ENCODE results near the gene LCNL1.
"Not testable (repeated sequence)": the region's sequence is repeated elsewhere in the genome, so short reads cannot be mapped to it uniquely, and the experiment has no call there.

Gene LCNL1

GRCh38 chr9:136995772-136996311 is 13.0 kb downstream of the LCNL1 start:
- Histone ChIP-seq H3K9ac (ENCODE audit: low read length) (no peak overlapping the region), H3K27me3 (ENCODE audit: control insufficient read depth, insufficient read depth, low read length) (peaks cover 4% of the 10 kb centered on the region), H3K4me3 (ENCODE audit: low read length) (peak overlapping the region; percentile 2), H3K36me3 (ENCODE audit: control insufficient read depth, insufficient read depth, low read length) (no peaks in the 10 kb centered on the region), H3K9me3 (ENCODE audit: control insufficient read depth, low read length) (no peaks in the 10 kb centered on the region), H3K4me1 (ENCODE audit: control insufficient read depth, insufficient read depth, low read length) (peaks cover 40% of the 10 kb centered on the region)

DNA sequence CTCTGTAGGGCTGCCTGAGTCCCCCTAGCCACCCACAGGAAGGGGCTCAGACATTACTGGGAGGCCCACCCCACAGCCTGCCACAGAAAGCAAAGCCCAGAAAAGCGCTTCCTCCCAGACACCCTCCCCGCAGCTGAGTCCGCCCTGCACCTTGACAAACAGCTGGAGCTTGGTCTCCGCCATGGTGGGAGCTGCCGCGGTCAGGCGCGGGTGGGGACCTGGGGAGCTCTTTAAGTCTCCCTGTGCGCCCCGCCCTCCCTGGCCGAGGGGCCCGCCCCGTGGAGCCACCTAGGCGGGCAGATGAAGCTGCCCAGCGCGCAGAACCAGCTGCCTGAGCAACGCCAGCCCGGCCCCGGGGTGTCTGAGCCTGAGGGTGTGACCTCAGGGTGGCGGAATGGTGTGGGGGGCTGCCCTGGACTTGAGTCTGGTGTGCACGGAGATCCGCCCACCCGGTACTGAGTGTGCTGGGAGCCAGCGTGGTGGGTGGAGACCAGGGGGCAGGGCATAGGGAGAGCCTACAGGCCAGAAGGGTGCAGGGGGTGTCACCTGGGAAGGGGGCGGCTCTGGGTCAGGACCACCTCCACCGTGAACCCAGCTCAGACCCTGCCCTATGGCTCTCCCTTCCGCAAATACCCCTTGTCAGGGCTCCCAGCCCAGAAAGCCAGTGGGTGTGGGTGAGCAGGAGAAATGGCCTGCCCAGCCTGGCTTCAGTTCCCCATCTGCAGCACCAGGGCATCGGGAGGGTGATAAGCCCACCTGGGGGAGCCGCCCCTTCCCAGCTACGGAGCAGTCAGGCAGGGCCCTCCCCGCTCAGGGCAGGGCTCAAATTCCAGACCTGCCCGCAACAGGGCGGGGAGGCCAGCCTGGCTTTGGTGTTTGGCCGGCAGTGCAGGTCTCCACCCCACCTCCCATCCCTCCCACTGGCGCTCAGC is 13.8 kb downstream of the LCNL1 start, which contains the start of gene CLIC3:
TSS of gene CLIC3 (minus strand) at position 208 of the 932 bp plus-strand sequence. CDS start at position 183, 25 bp downstream.
- H3K36me3 ChIP-seq (ENCODE audit: control insufficient read depth, insufficient read depth, low read length): no peaks in the 10 kb centered on the region
- peak within 1 kb of the TSS; percentile 49 for H3K4me3 ChIP-seq (ENCODE audit: low read length)
- H3K4me1 ChIP-seq (ENCODE audit: control insufficient read depth, insufficient read depth, low read length): peaks cover 40% of the 10 kb centered on the region
- peak within 1 kb of the TSS; percentile 52 for H3K9ac ChIP-seq (ENCODE audit: low read length)
- H3K27me3 ChIP-seq (ENCODE audit: control insufficient read depth, insufficient read depth, low read length): peaks cover 4% of the 10 kb centered on the region
- H3K9me3 ChIP-seq (ENCODE audit: control insufficient read depth, low read length): no peaks in the 10 kb centered on the region

DNA sequence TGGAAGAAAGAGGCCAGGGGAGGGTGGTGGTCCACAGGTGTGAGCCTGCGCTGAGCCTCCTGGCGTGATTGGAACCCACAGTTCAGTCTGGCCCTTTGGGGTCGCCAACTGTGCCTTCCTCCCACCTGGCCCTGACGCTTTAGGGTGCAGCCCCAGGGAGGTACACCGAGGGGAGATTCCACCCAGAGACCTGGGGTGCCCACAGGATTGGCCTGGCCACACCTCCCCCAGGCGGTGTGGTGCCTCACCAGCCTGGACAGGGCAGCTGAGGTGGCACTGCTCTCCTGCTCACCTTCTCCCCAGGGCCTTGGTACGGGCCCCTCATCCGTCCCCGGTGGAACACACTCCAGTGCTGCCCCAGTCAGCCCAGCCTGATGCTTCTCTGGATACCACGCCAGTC is 14.6 kb downstream of the LCNL1 start:
- H3K9me3 ChIP-seq (ENCODE audit: control insufficient read depth, low read length): no peaks in the 10 kb centered on the region
- no peak overlapping the region for H3K9ac ChIP-seq (ENCODE audit: low read length)
- no peak overlapping the region for H3K4me3 ChIP-seq (ENCODE audit: low read length)
- peaks cover 4% of the 10 kb centered on the region for H3K27me3 ChIP-seq (ENCODE audit: control insufficient read depth, insufficient read depth, low read length)
- no peaks in the 10 kb centered on the region for H3K36me3 ChIP-seq (ENCODE audit: control insufficient read depth, insufficient read depth, low read length)
- H3K4me1 ChIP-seq (ENCODE audit: control insufficient read depth, insufficient read depth, low read length): peaks cover 40% of the 10 kb centered on the region

DNA sequence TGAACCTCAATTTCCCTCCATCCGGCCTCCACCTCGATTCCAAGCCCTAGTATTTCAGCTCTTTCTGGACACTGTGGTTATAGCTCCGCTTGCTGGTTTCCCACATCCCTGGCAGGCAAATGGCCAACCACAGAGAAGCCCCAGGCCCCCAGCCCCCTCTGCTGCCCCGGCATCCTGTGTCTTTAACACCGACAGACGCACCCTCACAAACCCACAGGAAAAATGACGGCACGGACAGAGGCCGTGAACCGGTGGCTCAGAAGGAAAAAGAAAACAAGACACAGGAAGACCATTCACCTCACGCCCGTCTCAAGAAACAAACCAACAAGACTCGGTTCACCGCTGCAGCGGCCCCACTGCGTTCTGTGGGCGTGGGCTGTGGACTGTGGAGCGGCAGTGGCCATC is 15.0 kb downstream of the LCNL1 start:
- peaks cover 36% of the 10 kb centered on the region for H3K4me1 ChIP-seq (ENCODE audit: control insufficient read depth, insufficient read depth, low read length)
- peaks cover 4% of the 10 kb centered on the region for H3K27me3 ChIP-seq (ENCODE audit: control insufficient read depth, insufficient read depth, low read length)
- no peak overlapping the region for H3K4me3 ChIP-seq (ENCODE audit: low read length)
- no peak overlapping the region for H3K9ac ChIP-seq (ENCODE audit: low read length)
- H3K36me3 ChIP-seq (ENCODE audit: control insufficient read depth, insufficient read depth, low read length): no peaks in the 10 kb centered on the region
- no peaks in the 10 kb centered on the region for H3K9me3 ChIP-seq (ENCODE audit: control insufficient read depth, low read length)

DNA sequence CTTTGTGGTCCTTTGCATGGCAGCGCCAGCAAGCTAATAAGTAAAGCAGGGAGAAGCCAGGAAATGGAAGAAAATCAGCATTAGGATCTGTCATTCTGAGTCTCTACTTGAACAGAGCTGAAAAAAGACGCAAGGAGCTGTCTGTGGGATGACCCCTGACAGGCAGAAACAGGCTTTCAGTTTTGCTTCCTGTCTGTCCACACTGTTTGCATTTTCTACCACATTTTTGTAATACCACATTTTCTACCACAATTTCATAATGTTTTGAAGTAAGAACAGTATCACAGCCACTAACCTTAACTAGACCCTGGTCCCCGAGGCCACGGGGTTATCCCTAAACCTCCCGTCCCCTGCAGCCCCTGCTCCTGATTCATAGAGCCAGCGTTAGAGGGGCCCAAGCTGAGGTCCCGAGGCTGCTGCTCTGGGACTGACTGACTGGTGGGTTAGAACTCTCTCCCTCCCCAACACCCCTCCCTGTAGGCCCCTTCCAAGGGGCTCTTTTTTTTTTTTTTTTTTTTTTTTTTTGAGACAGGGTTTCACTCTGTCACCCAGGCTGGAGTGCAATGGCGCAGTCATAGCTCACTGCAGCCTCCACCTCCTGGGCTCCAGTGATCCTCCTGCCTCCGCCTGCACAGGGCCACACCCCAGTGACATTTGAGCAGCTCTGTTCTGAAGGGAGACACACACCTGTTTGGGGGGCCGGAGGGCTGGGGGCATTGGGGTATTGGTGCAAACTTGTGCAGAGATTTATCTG is 17.6 kb downstream of the LCNL1 start:
- Histone ChIP-seq H3K4me1 (ENCODE audit: control insufficient read depth, insufficient read depth, low read length) (peaks cover 23% of the 10 kb centered on the region), H3K9ac (ENCODE audit: low read length) (no peak overlapping the region), H3K27me3 (ENCODE audit: control insufficient read depth, insufficient read depth, low read length) (peaks cover 4% of the 10 kb centered on the region), H3K9me3 (ENCODE audit: control insufficient read depth, low read length) (no peaks in the 10 kb centered on the region), H3K4me3 (ENCODE audit: low read length) (no peak overlapping the region), H3K36me3 (ENCODE audit: control insufficient read depth, insufficient read depth, low read length) (no peaks in the 10 kb centered on the region)

DNA sequence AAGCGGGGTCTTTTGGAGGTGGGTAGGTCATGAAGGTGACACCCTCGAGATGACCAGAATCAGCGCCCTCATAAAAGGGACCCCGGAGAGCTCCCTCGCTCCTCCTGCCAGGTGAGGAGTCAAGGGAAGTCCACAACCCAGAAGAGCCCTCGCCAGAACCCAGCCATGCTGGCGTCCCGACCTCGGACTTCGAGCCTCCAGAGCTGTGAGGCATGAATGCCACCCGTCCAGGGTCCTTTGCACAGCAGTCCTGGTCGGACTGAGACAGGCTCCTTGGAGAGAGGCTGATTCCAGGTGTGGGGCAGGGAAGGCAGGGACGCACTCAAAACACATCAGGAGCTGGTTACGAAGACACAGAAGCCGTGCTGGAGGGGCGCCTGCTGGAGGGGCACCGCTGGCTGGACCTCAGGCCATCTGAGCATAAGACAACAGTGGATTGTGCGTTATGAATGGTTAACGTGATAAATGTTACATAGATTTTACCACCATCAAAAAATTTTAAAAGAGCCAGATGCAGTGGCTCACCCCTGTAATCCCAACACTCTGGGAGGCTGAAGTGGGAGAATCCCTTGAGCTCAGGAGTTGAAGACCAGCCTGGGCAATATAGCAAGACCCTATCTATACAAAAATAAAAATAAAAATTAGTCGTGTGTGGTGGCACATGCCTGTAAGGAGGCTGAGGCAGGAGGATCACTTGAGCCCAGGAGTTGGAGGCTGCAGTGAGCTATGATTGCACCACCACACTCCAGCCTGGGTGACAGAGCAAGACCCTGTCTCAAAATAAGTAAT is 19.3 kb downstream of the LCNL1 start:
- Histone ChIP-seq H3K36me3 (ENCODE audit: control insufficient read depth, insufficient read depth, low read length) (no peaks in the 10 kb centered on the region), H3K9me3 (ENCODE audit: control insufficient read depth, low read length) (no peaks in the 10 kb centered on the region), H3K4me1 (ENCODE audit: control insufficient read depth, insufficient read depth, low read length) (peaks cover 7% of the 10 kb centered on the region), H3K9ac (ENCODE audit: low read length) (no peak overlapping the region), H3K4me3 (ENCODE audit: low read length) (no peak overlapping the region), H3K27me3 (ENCODE audit: control insufficient read depth, insufficient read depth, low read length) (peaks cover 4% of the 10 kb centered on the region)

DNA sequence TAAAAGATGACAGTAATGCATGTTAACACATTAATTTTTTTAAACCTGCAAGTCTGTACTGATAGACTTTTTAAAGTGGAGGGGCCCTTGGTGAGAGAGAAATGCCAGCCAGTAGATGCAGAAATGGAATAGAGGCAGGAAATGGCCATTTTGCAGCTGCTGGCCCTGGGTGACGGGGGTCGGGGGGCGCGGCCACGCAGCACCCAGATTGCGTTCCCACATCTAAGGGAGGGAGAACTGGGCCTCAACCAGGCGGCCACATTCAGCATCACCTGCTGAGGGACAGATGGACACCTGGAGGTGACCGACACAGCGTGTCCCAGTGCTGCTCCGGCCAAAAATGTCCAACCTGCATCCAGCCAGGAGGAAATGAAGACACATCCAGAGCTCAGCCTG is 19.9 kb downstream of the LCNL1 start:
- no peaks in the 10 kb centered on the region for H3K9me3 ChIP-seq (ENCODE audit: control insufficient read depth, low read length)
- H3K9ac ChIP-seq (ENCODE audit: low read length): no peak overlapping the region
- H3K4me3 ChIP-seq (ENCODE audit: low read length): no peak overlapping the region
- peaks cover under 1% of the 10 kb centered on the region for H3K4me1 ChIP-seq (ENCODE audit: control insufficient read depth, insufficient read depth, low read length)
- H3K36me3 ChIP-seq (ENCODE audit: control insufficient read depth, insufficient read depth, low read length): no peaks in the 10 kb centered on the region
- no peaks in the 10 kb centered on the region for H3K27me3 ChIP-seq (ENCODE audit: control insufficient read depth, insufficient read depth, low read length)

DNA sequence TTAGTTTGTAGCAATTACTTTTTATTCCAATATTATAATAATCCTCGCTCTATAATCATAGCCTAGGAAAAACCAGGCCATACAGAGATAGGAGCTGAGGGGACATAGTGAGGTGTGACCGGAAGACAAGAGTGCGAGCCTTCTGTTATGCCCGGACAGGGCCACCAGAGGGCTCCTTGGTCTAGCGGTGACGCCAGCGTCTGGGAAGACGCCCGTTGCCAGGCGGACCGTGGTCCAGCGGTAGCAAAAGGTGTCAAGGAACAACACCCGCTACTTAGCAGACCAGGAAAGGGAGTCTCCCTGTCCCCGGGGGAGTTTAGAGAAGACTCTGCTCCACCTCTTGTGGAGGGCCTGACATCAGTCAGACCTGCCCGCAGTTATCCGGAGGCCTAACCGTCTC is 21.5 kb downstream of the LCNL1 start:
- not testable (repeated sequence) for H3K27me3 ChIP-seq (ENCODE audit: control insufficient read depth, insufficient read depth, low read length); H3K4me1 ChIP-seq (ENCODE audit: control insufficient read depth, insufficient read depth, low read length); H3K9ac ChIP-seq (ENCODE audit: low read length); H3K4me3 ChIP-seq (ENCODE audit: low read length); H3K36me3 ChIP-seq (ENCODE audit: control insufficient read depth, insufficient read depth, low read length); H3K9me3 ChIP-seq (ENCODE audit: control insufficient read depth, low read length)

DNA sequence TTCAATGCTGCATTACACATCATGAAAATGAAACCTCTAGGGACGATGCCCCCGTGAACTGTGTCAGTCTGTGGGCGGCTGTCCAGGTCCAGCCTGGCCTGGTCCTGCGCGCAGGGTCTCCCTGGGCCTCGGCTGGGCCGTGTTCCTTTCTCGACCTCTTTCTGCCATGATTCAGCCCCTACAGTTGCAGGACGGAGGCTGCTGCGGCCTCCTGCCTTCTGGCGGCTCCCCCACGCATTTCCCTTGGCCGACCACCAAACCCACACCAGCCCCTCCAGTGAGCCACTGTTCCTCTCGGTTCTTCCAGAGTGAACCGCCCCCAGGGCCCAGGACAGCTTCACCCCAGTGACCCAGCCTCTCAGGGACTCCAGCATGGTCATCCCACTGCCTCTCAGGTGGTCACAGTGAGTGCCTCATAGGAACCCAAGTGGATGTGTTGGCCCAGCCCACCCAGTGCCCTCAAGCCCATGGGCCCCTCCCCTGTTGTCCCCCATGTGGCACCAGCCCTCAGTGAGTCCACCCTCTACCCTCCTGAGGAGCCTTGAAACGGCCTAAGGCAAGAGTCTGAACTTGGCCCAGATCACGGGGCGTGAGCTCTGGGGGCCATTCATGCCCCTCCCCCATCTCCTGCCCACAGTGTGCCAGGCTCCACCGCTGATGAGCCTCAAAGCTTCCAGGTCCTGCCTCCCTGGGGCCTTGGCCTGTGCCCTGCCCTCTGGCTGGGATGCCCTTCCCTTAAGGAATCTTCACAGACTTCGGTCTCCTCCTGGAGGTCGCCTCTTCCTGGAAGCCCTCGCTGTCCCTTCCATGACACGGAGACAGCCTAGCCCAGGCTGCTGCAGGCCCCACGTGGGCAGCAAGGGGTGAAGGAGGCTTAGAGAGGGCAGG is 23.6 kb downstream of the LCNL1 start:
- H3K27me3 ChIP-seq (ENCODE audit: control insufficient read depth, insufficient read depth, low read length): no peaks in the 10 kb centered on the region
- H3K9ac ChIP-seq (ENCODE audit: low read length): no peak overlapping the region
- no peak overlapping the region for H3K4me3 ChIP-seq (ENCODE audit: low read length)
- no peaks in the 10 kb centered on the region for H3K36me3 ChIP-seq (ENCODE audit: control insufficient read depth, insufficient read depth, low read length)
- no peaks in the 10 kb centered on the region for H3K4me1 ChIP-seq (ENCODE audit: control insufficient read depth, insufficient read depth, low read length)
- H3K9me3 ChIP-seq (ENCODE audit: control insufficient read depth, low read length): no peaks in the 10 kb centered on the region

DNA sequence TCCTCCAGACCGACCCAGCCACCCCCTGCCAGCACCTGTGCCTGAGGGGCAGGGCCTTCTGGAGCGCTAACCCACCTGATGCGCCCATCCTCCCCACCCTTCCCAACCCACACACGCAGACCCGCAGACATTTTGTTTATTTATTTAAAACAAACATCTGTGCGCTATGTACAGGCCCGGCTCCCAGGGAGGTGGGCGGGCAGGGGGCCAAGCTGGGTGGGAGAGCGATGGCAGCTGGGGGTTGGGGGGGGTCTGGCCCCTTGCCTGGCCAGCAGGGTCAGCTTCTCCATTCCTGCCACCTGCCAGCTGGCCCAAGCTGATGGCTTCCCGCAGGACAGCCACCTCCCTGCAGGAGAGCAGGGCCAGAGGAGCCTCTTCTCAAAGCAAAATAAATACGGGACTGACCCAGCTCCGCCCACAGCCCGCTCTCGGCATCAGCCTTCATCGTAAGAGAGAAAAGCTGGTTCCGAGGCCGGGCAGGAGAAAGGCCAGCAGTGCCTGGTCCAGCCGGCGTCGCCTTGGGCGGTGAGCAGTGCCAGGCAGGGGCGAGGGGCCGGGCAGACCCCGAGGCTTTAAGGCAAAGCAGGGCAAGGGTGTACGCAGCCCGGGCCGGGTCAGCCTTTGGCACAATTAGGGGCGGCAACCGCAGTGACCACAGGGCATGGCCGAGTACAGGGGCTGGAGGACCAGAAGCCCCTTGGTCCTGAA is 24.5 kb downstream of the LCNL1 start:
- H3K36me3 ChIP-seq (ENCODE audit: control insufficient read depth, insufficient read depth, low read length): no peaks in the 10 kb centered on the region
- no peak overlapping the region for H3K9ac ChIP-seq (ENCODE audit: low read length)
- no peaks in the 10 kb centered on the region for H3K27me3 ChIP-seq (ENCODE audit: control insufficient read depth, insufficient read depth, low read length)
- no peaks in the 10 kb centered on the region for H3K4me1 ChIP-seq (ENCODE audit: control insufficient read depth, insufficient read depth, low read length)
- no peak overlapping the region for H3K4me3 ChIP-seq (ENCODE audit: low read length)
- no peaks in the 10 kb centered on the region for H3K9me3 ChIP-seq (ENCODE audit: control insufficient read depth, low read length)
